ENCODE measurements around the gene DOCK6.

Gene DOCK6

GRCh38 chr19:11295665-11296245, 33.4 kb upstream of the DOCK6 start, which contains the start of gene TSPAN16:
Gene TSPAN16, plus strand, starts transcription at chr19:11296160. Its CDS starts 138 bp downstream, at chr19:11296298.
- no peak within 1 kb of the TSS for H3K4me3 ChIP-seq (ENCODE audit: low read depth, low read length)
- TF ChIP-seq, protein P1, sequence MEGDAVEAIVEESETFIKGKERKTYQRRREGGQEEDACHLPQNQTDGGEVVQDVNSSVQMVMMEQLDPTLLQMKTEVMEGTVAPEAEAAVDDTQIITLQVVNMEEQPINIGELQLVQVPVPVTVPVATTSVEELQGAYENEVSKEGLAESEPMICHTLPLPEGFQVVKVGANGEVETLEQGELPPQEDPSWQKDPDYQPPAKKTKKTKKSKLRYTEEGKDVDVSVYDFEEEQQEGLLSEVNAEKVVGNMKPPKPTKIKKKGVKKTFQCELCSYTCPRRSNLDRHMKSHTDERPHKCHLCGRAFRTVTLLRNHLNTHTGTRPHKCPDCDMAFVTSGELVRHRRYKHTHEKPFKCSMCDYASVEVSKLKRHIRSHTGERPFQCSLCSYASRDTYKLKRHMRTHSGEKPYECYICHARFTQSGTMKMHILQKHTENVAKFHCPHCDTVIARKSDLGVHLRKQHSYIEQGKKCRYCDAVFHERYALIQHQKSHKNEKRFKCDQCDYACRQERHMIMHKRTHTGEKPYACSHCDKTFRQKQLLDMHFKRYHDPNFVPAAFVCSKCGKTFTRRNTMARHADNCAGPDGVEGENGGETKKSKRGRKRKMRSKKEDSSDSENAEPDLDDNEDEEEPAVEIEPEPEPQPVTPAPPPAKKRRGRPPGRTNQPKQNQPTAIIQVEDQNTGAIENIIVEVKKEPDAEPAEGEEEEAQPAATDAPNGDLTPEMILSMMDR (IDR thresholded peaks at IDR 0.05; ENCODE audit: borderline replicate concordance, insufficient read depth, low read depth, low read length) = no peak

GRCh38 chr19:11295180-11295579, 32.9 kb upstream of the DOCK6 start:
- TF ChIP-seq, protein P1 (IDR thresholded peaks at IDR 0.05; ENCODE audit: borderline replicate concordance, insufficient read depth, low read depth, low read length) = no peak
- no peak overlapping the region for H3K4me3 ChIP-seq (ENCODE audit: low read depth, low read length)

DNA sequence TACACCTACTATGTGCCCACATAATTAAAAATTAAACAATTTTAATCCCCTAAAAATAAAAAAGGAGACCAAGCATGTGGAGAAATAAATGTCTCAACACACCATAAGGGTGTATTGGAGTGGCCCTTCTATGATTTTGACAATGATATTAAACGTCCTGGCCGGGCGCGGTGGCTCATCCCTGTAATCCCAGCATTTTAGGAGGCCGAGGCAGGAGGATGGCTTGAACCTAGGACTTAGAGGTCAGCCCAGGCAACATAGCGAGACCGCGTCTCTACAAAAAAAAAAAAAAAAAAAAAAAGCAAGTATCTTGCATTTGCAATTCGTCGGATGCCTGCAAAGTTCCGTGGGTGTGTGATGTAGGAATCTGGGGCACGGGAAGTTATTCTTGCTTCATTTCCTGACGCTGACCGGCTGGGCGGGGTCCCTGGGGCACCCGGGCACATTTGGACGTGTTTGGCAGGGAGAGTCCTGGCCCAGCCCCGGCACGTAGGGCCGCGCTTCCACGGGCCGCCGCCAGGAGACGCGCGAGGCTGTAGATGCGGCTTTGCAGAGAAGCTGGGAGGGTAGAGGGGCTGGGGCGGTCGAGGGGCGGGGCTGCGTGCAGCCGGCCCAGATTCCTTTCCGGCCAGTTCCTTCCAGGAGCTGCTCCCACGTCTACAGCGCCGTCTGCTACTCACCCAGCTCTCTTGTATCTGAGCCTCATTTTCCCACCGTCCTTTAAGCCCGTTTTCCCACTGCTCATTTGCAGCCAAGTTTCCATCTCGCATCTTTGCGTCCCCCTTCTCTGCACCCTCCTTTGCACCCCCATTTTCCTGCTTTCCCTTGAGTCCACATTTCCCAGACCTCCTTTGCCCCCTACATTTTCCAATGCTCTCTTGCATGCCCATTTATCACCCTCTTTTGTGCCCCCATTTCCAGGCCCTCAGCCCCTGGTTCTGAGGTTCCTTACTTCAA, 31.4 kb upstream of the DOCK6 start:
- TF ChIP-seq, protein P1 (IDR thresholded peaks at IDR 0.05; ENCODE audit: borderline replicate concordance, insufficient read depth, low read depth, low read length) = peak; percentile 99
- H3K4me3 ChIP-seq (ENCODE audit: low read depth, low read length) = no peak overlapping the region

GRCh38 chr19:11291991-11292390, 29.7 kb upstream of the DOCK6 start:
- H3K4me3 ChIP-seq (ENCODE audit: low read depth, low read length) = no peak overlapping the region
- TF ChIP-seq, protein P1 (IDR thresholded peaks at IDR 0.05; ENCODE audit: borderline replicate concordance, insufficient read depth, low read depth, low read length) = no peak

GRCh38 chr19:11291415-11291814, 29.1 kb upstream of the DOCK6 start:
- TF ChIP-seq, protein P1 (IDR thresholded peaks at IDR 0.05; ENCODE audit: borderline replicate concordance, insufficient read depth, low read depth, low read length) = no peak
- H3K4me3 ChIP-seq (ENCODE audit: low read depth, low read length) = no peak overlapping the region

GRCh38 chr19:11290256-11290655, 27.9 kb upstream of the DOCK6 start:
- H3K4me3 ChIP-seq (ENCODE audit: low read depth, low read length) = no peak overlapping the region
- TF ChIP-seq, protein P1 (IDR thresholded peaks at IDR 0.05; ENCODE audit: borderline replicate concordance, insufficient read depth, low read depth, low read length) = no peak
